Smooth muscle cell (in vitro differentiated cells): ENCODE measurements around the gene EYA2. TPM values are rescaled to one million over a fixed set of nuclear protein-coding genes. Genes with fewer than 3 reads are reported as not detected.

Experiments
- DNase-seq: peaks from one replicate; lab custom pipeline; 2025; ENCODE audit not compliant: unreplicated experiment; lab: John Stamatoyannopoulos, UW
- H2AFZ ChIP-seq: fragments of 200-600 bp; sonication (generic); 2 replicates; pipeline ENCODE4 v1.6.0; 2016; ENCODE audit warnings: antibody characterized with exemption, low read depth, mild to moderate bottlenecking
- H3F3A ChIP-seq: fragments of 200-600 bp; sonication (generic); 2 replicates; pipeline ENCODE4 v1.6.0; 2017; ENCODE audit warnings: antibody characterized with exemption, low read depth
- H3K27ac ChIP-seq: fragments of 200-600 bp; sonication (generic); 2 replicates; pipeline ENCODE4 v1.5.1; 2016; ENCODE audit warnings: low read depth, mild to moderate bottlenecking
- H3K27me3 ChIP-seq: fragments of 200-600 bp; sonication (generic); 2 replicates; pipeline ENCODE4 v1.6.1; 2016; ENCODE audit warnings: low read depth, mild to moderate bottlenecking
- H3K36me3 ChIP-seq: fragments of 200-600 bp; sonication (generic); 2 replicates; pipeline ENCODE4 v1.5.1; 2016; ENCODE audit warnings: low read depth
- H3K4me1 ChIP-seq: fragments of 200-600 bp; sonication (generic); 2 replicates; pipeline ENCODE4 v1.5.1; 2016; ENCODE audit warnings: low read depth
- H3K4me2 ChIP-seq: fragments of 200-600 bp; sonication (generic); 2 replicates; pipeline ENCODE4 v1.6.0; 2016; ENCODE audit warnings: mild to moderate bottlenecking
- H3K4me3 ChIP-seq: fragments of 200-600 bp; sonication (generic); 2 replicates; pipeline ENCODE4 v1.5.1; 2016; ENCODE audit warnings: mild to moderate bottlenecking
- H3K79me2 ChIP-seq: fragments of 200-600 bp; sonication (generic); 2 replicates; pipeline ENCODE4 v1.6.0; 2016; ENCODE audit warnings: low read depth, mild to moderate bottlenecking
- H3K9ac ChIP-seq: fragments of 200-600 bp; sonication (generic); 2 replicates; pipeline ENCODE4 v1.6.0; 2016; ENCODE audit warnings: low read depth
- H3K9me3 ChIP-seq: fragments of 200-600 bp; sonication (generic); replicated peaks from 2 replicates; pipeline ENCODE4 v1.5.1; 2016; ENCODE audit warnings: low read depth
- H4K20me1 ChIP-seq: fragments of 200-600 bp; sonication (generic); 2 replicates; pipeline ENCODE4 v1.6.0; 2016; ENCODE audit warnings: low read depth
- WGBS: methylation state at CpG from one replicate; pipeline ENCODE4 v1.1.7; 2016; ENCODE audit warnings: low lambda C conversion rate; 5-methylcytosine and 5-hydroxymethylcytosine counted together
- polyA plus RNA-seq: library from polyadenylated mRNA; unstranded; fragments of >200 nt; fragmentation: Nextera tagmentation; extraction: Ambion mirVana; gene quantifications from 2 replicates; pipeline ENCODE4 v1.2.1, GENCODE V29; 2016
- total RNA-seq: library from RNA; depleted of rRNA; stranded (reverse); fragments of >200 nt; gene quantifications from 2 replicates; pipeline ENCODE4 v1.2.3, GENCODE V29; 2014
- TF ChIP-seq, protein P1 (sequence below): fragments of 200-600 bp; sonication (generic); IDR thresholded peaks from 2 replicates; pipeline ENCODE4 v1.5.1; 2017; ENCODE audit warnings: borderline replicate concordance, mild to moderate bottlenecking, antibody characterized with exemption; ENCODE audit not compliant: insufficient read depth, poor library complexity, severe bottlenecking

The EYA2 gene
- total and polyA plus RNA-seq, 2 experiments from 2014 or later, result 0.98 to 1.3 TPM

DNA sequence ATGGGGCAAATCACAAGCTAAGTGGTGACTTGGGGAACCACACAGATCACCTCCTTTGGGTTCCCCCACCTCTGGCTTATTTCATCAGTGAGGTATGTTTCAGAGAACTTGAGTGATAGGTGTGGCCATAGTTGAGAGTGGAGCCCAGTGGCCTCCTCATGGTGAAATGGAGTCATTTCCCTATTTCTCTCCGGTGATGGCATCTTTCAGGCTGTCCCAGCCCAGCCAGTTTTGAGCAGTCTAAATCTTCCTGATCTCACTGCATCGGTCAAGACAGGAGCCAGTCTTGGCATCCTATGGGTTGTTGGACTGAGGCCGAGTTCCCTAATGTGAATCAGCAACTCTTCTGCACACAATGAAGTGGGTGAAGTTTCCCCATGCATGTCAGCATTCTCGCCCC lies 132.4 kb downstream of the EYA2 start:
- H3K36me3 ChIP-seq, result no peaks in the 10 kb centered on the region
- 93% methylated on average over 4 of the region's 4 CpGs for WGBS
- DNase-seq, result no peak

DNA sequence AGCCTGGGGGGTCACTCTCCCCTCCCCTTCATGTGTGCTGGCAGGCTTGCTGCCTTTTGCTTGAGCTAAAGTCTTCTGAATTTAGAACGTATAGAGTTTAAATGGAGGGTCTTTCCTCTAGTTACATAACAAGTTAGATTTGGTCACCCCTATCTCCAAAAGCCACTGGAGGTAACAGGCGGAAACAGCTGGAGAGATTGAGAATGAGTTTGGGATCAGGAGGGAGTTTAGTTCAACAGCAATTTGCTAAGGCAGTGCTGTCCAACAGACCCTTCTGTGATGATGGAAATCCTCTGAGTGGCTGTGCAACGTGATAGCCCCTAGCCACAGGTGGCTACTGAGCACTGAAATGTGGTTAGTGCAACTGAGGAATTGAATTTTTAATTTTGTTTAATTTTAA lies 132.8 kb downstream of the EYA2 start:
- Histone ChIP-seq H3K36me3 (no peaks in the 10 kb centered on the region), H3K4me3 (no peak overlapping the region), H3K9ac (no peak overlapping the region), H3F3A (no peaks in the 10 kb centered on the region), H4K20me1 (no peaks in the 10 kb centered on the region), H3K9me3 (no peaks in the 10 kb centered on the region), H3K79me2 (no peaks in the 10 kb centered on the region), H3K4me1 (peaks cover 6% of the 10 kb centered on the region), H3K27ac (no peak overlapping the region), H3K4me2 (no peak overlapping the region), H2AFZ (no peak overlapping the region), H3K27me3 (peaks cover 8% of the 10 kb centered on the region)
- no peak for DNase-seq
- TF ChIP-seq, protein P1, sequence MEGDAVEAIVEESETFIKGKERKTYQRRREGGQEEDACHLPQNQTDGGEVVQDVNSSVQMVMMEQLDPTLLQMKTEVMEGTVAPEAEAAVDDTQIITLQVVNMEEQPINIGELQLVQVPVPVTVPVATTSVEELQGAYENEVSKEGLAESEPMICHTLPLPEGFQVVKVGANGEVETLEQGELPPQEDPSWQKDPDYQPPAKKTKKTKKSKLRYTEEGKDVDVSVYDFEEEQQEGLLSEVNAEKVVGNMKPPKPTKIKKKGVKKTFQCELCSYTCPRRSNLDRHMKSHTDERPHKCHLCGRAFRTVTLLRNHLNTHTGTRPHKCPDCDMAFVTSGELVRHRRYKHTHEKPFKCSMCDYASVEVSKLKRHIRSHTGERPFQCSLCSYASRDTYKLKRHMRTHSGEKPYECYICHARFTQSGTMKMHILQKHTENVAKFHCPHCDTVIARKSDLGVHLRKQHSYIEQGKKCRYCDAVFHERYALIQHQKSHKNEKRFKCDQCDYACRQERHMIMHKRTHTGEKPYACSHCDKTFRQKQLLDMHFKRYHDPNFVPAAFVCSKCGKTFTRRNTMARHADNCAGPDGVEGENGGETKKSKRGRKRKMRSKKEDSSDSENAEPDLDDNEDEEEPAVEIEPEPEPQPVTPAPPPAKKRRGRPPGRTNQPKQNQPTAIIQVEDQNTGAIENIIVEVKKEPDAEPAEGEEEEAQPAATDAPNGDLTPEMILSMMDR, result no peak
- 94% methylated on average over 3 of the region's 3 CpGs for WGBS

More for the DNA sequence above, 132.4 kb downstream of the EYA2 start:
- no peaks in the 10 kb centered on the region for H3F3A ChIP-seq
- H3K79me2 ChIP-seq, result no peaks in the 10 kb centered on the region
- peaks cover 6% of the 10 kb centered on the region for H3K4me1 ChIP-seq
- no peak overlapping the region for H2AFZ ChIP-seq
- H4K20me1 ChIP-seq, result no peaks in the 10 kb centered on the region
- H3K27me3 ChIP-seq, result peaks cover 8% of the 10 kb centered on the region
- H3K27ac ChIP-seq, result no peak overlapping the region
- no peak overlapping the region for H3K4me3 ChIP-seq
- H3K9me3 ChIP-seq, result no peaks in the 10 kb centered on the region
- no peak overlapping the region for H3K4me2 ChIP-seq
- H3K9ac ChIP-seq, result no peak overlapping the region
- TF ChIP-seq, protein P1, result no peak

DNA sequence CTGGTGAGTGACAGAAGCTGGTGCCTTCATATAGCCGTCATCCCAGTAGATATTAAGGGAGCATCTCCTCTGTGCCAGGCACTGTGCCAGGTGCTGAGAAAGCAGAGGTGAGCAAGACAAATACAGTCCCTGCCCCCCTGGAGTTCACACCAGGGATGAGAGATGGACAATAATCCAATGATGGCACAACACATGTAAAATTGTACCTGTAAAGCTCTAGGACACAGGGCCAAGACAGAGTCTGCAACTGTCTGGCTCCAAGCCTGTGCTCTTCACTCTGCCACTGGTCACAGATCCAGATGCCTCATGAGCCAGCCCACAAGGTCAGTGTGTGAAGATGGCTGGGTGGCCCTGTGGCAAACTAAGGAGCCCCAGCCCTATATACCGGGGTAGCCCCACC lies 133.8 kb downstream of the EYA2 start:
- WGBS, result 91% methylated on average over 2 of the region's 2 CpGs
- Histone ChIP-seq H3K4me2 (no peak overlapping the region), H3K4me3 (no peak overlapping the region)

DNA sequence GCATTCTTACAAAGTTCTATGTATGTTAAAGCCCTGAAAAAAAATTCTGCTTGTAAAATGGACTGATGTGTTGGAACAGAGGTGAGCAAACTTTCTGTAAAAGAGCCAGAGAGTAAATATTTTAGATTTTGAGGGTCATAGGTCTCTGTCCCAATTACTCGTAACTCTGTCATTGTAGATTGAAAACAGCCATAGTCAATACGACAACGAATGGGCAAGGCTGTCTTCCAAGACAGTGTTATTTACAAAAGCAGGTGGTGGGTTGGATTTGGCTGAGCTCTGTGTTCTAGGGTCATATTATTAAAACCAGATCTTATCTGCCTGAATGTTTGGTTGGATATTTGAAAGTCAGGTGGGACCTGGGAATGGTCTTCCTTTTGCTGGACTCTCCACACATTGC lies 135.2 kb downstream of the EYA2 start:
- Histone ChIP-seq H3K9ac (no peak overlapping the region), H3K4me2 (no peak overlapping the region), H3K4me3 (no peak overlapping the region), H4K20me1 (no peaks in the 10 kb centered on the region), H3K79me2 (no peaks in the 10 kb centered on the region), H3K4me1 (peaks cover 6% of the 10 kb centered on the region), H3K27ac (no peak overlapping the region), H3F3A (no peaks in the 10 kb centered on the region), H3K36me3 (no peaks in the 10 kb centered on the region), H3K27me3 (no peaks in the 10 kb centered on the region), H3K9me3 (no peaks in the 10 kb centered on the region), H2AFZ (no peak overlapping the region)
- TF ChIP-seq, protein P1, result no peak
- DNase-seq, result no peak
- WGBS, result 65% methylated on average over 3 of the region's 3 CpGs

More for the DNA sequence above, 133.8 kb downstream of the EYA2 start:
- no peak for DNase-seq
- Histone ChIP-seq H3K27me3 (peaks cover under 1% of the 10 kb centered on the region), H3K4me1 (peaks cover 6% of the 10 kb centered on the region), H3K9ac (no peak overlapping the region), H4K20me1 (no peaks in the 10 kb centered on the region), H3K36me3 (no peaks in the 10 kb centered on the region), H3K79me2 (no peaks in the 10 kb centered on the region), H3K27ac (no peak overlapping the region), H2AFZ (no peak overlapping the region), H3K9me3 (no peaks in the 10 kb centered on the region), H3F3A (no peaks in the 10 kb centered on the region)
- TF ChIP-seq, protein P1, result no peak
